Pancreas (tissue), 10 donors: ENCODE data around the gene TANK. TPM values are rescaled to one million over a fixed set of nuclear protein-coding genes. Genes with fewer than 3 reads are reported as not detected.
"Not testable (repeated sequence)": the region's sequence is repeated elsewhere in the genome, so short reads cannot be mapped to it uniquely, and the experiment has no call there.

Experiments used
- ATAC-seq, 4 donors: fragments of 200-7000 bp; cut with Tn5 transposase; one replicate each; pipeline versions ENCODE4 v1.8.0 to v1.9.1; 2020; ENCODE audit warnings: mild to moderate bottlenecking in 4 of 4, moderate library complexity in 4 of 4
- DNase-seq, 6 donors: peaks; one replicate each; pipeline ENCODE4 v3.0.0-alpha.2; 2020
- FAIRE-seq: peaks from 2 replicates; lab custom pipeline; 2012; peaks lifted over from hg19 to GRCh38; lab: Jason Lieb, UNC
- H3K27ac ChIP-seq, 4 donors: fragments of 200-600 bp; sonication (generic); 1 replicate in 3 of 4; 2 replicates in 1 of 4; pipeline versions ENCODE4 v1.5.0 to v1.8.0; 2020
- H3K27me3 ChIP-seq, 4 donors: fragments of 200-600 bp; one replicate each; pipeline ENCODE4 v1.8.0; 2021
- H3K36me3 ChIP-seq, 3 donors: fragments of 200-600 bp; sonication (generic) in 1 of 3; one replicate each; pipeline versions ENCODE4 v1.5.0 to v1.8.0; 2020 to 2021
- H3K4me1 ChIP-seq, 3 donors: fragments of 200-600 bp; one replicate each; pipeline ENCODE4 v1.8.0; 2021
- H3K4me3 ChIP-seq, 4 donors: fragments of 200-600 bp; sonication (generic) in 2 of 4; one replicate each; pipeline versions ENCODE4 v1.5.0 to v1.8.0; 2020 to 2021
- H3K9me3 ChIP-seq, 4 donors: fragments of 200-600 bp; one replicate each; pipeline ENCODE4 v1.8.0; 2021
- CTCF ChIP-seq, 4 donors: fragments of 200-600 bp; sonication (generic) in 3 of 4; IDR thresholded peaks; one replicate each; pipeline versions ENCODE4 v1.5.0 to v1.8.0; 2021; ENCODE audit warnings: antibody characterized with exemption in 4 of 4
- WGBS, 2 donors: extraction: QIAGEN DNeasy Blood & Tissue Kit; methylation state at CpG; one replicate each; pipeline ENCODE4 v1.1.7; 2013; 5-methylcytosine and 5-hydroxymethylcytosine counted together
- intact Hi-C, 3 donors: fragments of 100-400 bp; cut with DNase I; formaldehyde crosslinking; loops; one replicate each; pipeline versions ENCODE4 v1.11.1 to v1.14.2; 2022
- polyA plus RNA-seq, 2 donors: library from polyadenylated mRNA; stranded (reverse); fragments of 200-250 nt; gene quantifications; one replicate each; pipeline ENCODE4 v1.2.3, GENCODE V29; 2013
- total RNA-seq, 6 donors: library from RNA; stranded (reverse); fragmentation: NEBNext Ultra II Directional in 4 of 6; extraction: Animal tissue kit (Norgen Biotek cat#: 25700) in 4 of 6; gene quantifications; one replicate each; pipeline versions ENCODE4 v1.2.1 to v1.2.4, GENCODE V29; 2021 to 2023
- donor health status: healthy with polysubstance abuse.
- donor health status: DM: no; HTN: no; CAD: no; lungs with moderate emphysema.
- donor health status: DM: no; HTN: no; CAD: no.
- donor health status: control.
- donor health status: control.
- donor health status: Bipolar disorder and iron deficiency.
- donor health status: DM: yes; HTN: yes; CAD: no.
- donor health status: DM: no; HTN: no; CAD: no.
- donor health status: DM: no; HTN: no; CAD: no.
- donor health status: DM: yes; HTN: yes; CAD: no.

The TANK gene
- total and polyA plus RNA-seq, 8 donors, result 10.9 to 30.3 (median 16.0) TPM

- H3K27me3 ChIP-seq, result peaks cover 0 to 7% (median 0%) of the 10 kb centered on the region in 4 donors
- 33 to 47% methylated on average over 1 of the region's 1 CpG for WGBS, 2 donors
- no peaks in the 10 kb centered on the region for H3K9me3 ChIP-seq
- H3K36me3 ChIP-seq, result no peaks in the 10 kb centered on the region
- H3K27ac ChIP-seq, result no peak overlapping the region
- FAIRE-seq (no peak), DNase-seq (no peak), ATAC-seq (no peak)
- no peak for TF ChIP-seq CTCF (IDR thresholded peaks at IDR 0.05)
- intact Hi-C loops, result no loop called here
- no peak overlapping the region for H3K4me3 ChIP-seq
- H3K4me1 ChIP-seq, result no peaks in the 10 kb centered on the region
Observed at GRCh38 chr2:161241894-161242293, 81.7 kb downstream of the TANK start.

- H3K4me3 ChIP-seq, result no peak overlapping the region
- intact Hi-C loops, result no loop called here
- H3K27ac ChIP-seq, result no peak overlapping the region
- FAIRE-seq (no peak), ATAC-seq (no peak), DNase-seq (no peak)
- peaks cover 0 to 7% (median 0%) of the 10 kb centered on the region in 4 donors for H3K27me3 ChIP-seq
- 66 to 70% methylated on average over 3 of the region's 3 CpGs for WGBS, 2 donors
- H3K9me3 ChIP-seq, result no peaks in the 10 kb centered on the region
- no peaks in the 10 kb centered on the region for H3K36me3 ChIP-seq
- no peak for TF ChIP-seq CTCF (IDR thresholded peaks at IDR 0.05)
- no peaks in the 10 kb centered on the region for H3K4me1 ChIP-seq
Observed at GRCh38 chr2:161243312-161243711, 83.1 kb downstream of the TANK start.

GRCh38 chr2:161243905-161244304 is 83.7 kb downstream of the TANK start:
- no peak for TF ChIP-seq CTCF (IDR thresholded peaks at IDR 0.05)
- DNase-seq, result no peak
- ATAC-seq, result peak in 1 of 4 donors; percentile 16
- Histone ChIP-seq H3K4me1 (no peaks in the 10 kb centered on the region), H3K9me3 (no peaks in the 10 kb centered on the region), H3K27me3 (peaks cover 0 to 7% (median 0%) of the 10 kb centered on the region in 4 donors), H3K27ac (peak overlapping the region in 1 of 4 donors; percentile 74), H3K4me3 (peak overlapping the region in 1 of 4 donors; percentile 23), H3K36me3 (no peaks in the 10 kb centered on the region)
- intact Hi-C loops, result no loop called here
- WGBS, 2 donors, result 93 to 95% methylated on average over 5 of the region's 5 CpGs
- no peak for FAIRE-seq

GRCh38 chr2:161244387-161245260 is 84.4 kb downstream of the TANK start:
- WGBS, 2 donors, result 55 to 56% methylated on average over 37 to 46 of the region's 53 CpGs
- H3K9me3 ChIP-seq, intact Hi-C loops, H3K27me3 ChIP-seq, FAIRE-seq, H3K4me1 ChIP-seq, H3K36me3 ChIP-seq: not testable (repeated sequence)
- ATAC-seq, result peak; percentile 26 to 96 (median 64)
- peak in 3 of 6 donors; percentile 48 to 66 (median 63) for DNase-seq
- peak overlapping the region in 1 of 4 donors; percentile 74 for H3K27ac ChIP-seq
- peak overlapping the region in 2 of 4 donors; percentile 1 to 23 for H3K4me3 ChIP-seq

- peak overlapping the region in 1 of 4 donors; percentile 74 for H3K27ac ChIP-seq
Observed at GRCh38 chr2:161245261-161245553, 85.0 kb downstream of the TANK start.

More at GRCh38 chr2:161245261-161245553, 85.0 kb downstream of the TANK start:
- ATAC-seq, result no peak
- no peak for FAIRE-seq
- no peaks in the 10 kb centered on the region for H3K4me1 ChIP-seq
- H3K4me3 ChIP-seq, result peak overlapping the region in 1 of 4 donors; percentile 23
- 85 to 90% methylated on average over 5 of the region's 5 CpGs for WGBS, 2 donors
- intact Hi-C loops, result no loop called here
- no peaks in the 10 kb centered on the region for H3K9me3 ChIP-seq
- H3K36me3 ChIP-seq, result no peaks in the 10 kb centered on the region
- peaks cover 0 to 7% (median 0%) of the 10 kb centered on the region in 4 donors for H3K27me3 ChIP-seq
- DNase-seq, result no peak
- no peak for TF ChIP-seq CTCF (IDR thresholded peaks at IDR 0.05)
